Fibroblast of mammary gland (primary cell): Measurements from ENCODE around the gene SLC22A7.
A peak's percentile ranks its signal among the peaks of the same experiment; 100 is the strongest.

ENCODE experiments used
- DNase-seq: peaks from one replicate; pipeline ENCODE4 v3.0.0-alpha.2; 2010; ENCODE audit warnings: low read depth
- H3K4me3 ChIP-seq: 2 replicates; pipeline ENCODE4 v1.5.1; 2011; ENCODE audit warnings: low read depth, mild to moderate bottlenecking, low read length, moderate library complexity; ENCODE audit not compliant: control insufficient read depth
- TF ChIP-seq, protein P1 (sequence below): conservative IDR thresholded peaks from 2 replicates; pipeline ENCODE4 v1.5.1; 2011; ENCODE audit warnings: low read depth, low read length, inconsistent platforms; ENCODE audit not compliant: control insufficient read depth, insufficient read depth

The SLC22A7 gene

DNA sequence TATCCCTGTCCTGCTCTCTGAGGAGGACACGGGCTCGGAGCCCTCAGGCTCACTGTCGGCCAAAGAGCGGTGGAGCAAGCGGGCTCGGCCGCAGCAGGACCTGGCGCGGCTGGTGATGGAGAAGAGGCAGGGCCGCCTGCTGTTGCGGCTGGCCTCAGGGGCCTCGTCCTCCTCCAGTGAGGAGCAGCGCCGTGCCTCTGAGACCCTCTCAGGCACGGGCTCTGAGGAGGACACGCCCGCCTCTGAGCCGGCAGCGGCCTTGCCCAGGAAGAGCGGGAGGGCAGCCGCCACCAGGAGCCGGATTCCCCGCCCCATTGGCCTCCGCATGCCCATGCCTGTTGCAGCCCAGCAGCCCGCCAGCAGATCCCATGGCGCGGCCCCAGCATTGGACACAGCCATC is 14.2 kb upstream of the SLC22A7 start:
- no peak overlapping the region for H3K4me3 ChIP-seq
- DNase-seq = no peak
- TF ChIP-seq, protein P1, sequence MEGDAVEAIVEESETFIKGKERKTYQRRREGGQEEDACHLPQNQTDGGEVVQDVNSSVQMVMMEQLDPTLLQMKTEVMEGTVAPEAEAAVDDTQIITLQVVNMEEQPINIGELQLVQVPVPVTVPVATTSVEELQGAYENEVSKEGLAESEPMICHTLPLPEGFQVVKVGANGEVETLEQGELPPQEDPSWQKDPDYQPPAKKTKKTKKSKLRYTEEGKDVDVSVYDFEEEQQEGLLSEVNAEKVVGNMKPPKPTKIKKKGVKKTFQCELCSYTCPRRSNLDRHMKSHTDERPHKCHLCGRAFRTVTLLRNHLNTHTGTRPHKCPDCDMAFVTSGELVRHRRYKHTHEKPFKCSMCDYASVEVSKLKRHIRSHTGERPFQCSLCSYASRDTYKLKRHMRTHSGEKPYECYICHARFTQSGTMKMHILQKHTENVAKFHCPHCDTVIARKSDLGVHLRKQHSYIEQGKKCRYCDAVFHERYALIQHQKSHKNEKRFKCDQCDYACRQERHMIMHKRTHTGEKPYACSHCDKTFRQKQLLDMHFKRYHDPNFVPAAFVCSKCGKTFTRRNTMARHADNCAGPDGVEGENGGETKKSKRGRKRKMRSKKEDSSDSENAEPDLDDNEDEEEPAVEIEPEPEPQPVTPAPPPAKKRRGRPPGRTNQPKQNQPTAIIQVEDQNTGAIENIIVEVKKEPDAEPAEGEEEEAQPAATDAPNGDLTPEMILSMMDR = no peak

DNA sequence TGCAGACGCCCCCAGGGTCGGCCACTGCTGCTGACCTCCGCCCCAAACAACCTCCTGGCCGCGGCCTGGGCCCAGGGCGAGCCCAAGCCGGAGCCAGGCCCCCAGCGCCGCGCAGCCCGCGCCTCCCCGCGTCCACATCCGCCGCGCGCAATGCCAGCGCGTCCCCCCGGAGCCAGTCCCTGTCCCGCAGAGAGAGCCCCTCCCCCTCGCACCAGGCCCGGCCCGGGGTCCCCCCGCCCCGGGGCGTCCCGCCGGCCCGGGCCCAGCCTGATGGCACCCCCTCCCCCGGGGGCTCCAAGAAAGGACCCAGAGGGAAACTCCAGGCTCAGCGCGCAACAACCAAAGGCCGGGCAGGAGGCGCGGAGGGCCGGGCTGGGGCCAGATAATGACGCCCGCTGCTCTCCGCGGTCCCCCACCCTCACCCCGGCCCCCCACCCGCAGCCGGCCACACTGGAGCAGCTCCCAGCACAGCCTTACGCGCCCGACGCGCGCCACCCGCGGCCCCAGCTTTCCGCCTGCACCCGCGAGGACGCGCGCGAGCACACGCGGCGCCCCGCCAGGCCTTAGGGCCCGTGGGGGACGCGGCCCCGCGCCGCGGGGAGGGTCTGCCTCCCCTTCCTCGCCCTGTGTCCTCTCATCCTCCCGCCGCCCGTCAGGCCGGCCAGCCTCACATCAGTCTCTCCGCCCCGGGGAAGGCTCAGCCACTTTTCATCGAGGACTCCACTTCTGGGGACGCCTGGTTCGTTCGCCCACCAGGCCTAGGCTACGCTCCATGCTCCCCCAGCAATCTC is 12.9 kb upstream of the SLC22A7 start:
- TF ChIP-seq, protein P1 = no peak
- no peak overlapping the region for H3K4me3 ChIP-seq

DNA sequence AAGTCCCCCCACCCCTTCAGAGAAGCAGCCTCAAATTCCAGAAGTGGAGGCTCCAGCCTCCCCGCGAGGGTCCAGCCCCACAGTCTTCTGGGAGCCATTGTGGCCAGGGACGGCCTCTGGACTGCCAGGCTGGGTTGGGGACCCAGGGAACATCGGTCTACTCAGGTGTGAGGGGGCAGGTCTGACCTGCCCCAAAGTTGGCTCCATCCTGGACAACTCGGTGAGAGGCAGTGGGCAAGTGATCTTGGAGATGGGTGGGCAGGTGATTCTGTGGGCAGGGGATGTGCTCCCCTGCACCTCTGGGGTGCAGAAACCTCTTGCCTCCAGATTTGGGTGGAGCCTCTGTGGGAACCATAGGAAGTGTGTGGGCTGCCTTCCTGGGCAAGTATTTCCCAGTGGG is 12.2 kb upstream of the SLC22A7 start:
- no peak overlapping the region for H3K4me3 ChIP-seq
- no peak for DNase-seq
- TF ChIP-seq, protein P1 = no peak

More for the DNA sequence above, 12.9 kb upstream of the SLC22A7 start:
- DNase-seq = no peak

DNA sequence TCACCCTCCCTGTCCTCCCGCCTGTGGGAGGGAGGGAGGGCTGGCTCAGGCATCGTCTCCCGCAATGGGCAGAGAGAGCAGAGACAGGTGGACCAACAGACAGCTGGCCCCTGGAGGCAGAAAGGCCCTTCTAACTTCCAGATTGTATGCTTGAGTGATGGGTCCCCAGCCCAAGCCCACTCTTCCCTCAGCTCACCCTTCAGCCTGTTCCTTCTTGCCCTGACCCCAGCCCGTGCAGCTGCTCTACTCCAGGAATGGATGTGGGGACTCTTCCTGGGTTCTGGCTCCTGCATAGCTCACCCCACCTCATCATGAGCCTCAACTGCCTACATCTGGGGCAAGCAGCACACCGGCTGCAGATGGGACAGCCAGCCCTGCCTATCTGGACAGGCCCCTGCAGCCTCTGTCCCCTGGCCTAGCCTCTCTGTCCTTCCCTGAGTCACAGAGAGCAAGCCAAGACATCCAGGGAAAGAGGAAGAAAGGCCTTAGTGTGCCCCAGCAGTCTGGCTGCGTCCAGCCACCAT is 11.5 kb upstream of the SLC22A7 start:
- TF ChIP-seq, protein P1 = no peak
- no peak for DNase-seq
- H3K4me3 ChIP-seq = no peak overlapping the region

DNA sequence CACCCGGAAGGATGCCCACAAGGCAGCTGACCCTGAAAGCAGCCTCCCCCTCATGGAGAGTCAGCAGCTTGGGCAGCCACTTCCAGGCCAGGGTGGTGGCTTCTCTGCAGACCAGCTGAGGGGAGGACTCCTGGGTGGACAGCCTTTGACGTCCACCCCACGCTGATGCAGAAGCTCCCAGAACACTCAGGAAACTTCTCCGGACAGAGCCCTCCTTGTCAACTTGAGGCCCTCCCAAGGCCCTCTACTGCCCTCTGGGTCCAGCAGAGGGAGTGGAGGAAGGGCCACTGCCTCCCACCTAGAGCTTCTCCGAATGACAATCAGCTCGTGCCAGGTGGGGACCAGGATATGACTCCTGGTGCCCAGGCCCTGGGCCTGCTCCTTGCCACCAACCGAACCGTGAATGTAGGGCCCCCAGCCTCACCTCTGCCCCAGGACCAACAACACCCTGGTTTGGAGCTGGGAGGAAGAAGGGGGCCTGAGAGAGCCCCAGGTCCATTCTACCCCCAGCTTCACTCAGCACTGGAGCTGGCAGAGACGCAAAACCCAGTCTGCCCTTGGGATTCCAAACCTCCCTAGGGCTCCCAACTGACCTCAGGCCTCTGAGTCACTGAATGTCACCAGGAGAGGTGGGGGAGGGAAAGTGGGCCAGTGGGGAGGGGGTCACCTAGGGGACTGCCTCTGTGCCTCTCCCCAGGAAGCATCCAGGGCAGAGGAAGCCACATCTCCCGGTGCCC is 10.9 kb upstream of the SLC22A7 start:
- no peak for DNase-seq
- no peak overlapping the region for H3K4me3 ChIP-seq
- TF ChIP-seq, protein P1 = peak; percentile 6

DNA sequence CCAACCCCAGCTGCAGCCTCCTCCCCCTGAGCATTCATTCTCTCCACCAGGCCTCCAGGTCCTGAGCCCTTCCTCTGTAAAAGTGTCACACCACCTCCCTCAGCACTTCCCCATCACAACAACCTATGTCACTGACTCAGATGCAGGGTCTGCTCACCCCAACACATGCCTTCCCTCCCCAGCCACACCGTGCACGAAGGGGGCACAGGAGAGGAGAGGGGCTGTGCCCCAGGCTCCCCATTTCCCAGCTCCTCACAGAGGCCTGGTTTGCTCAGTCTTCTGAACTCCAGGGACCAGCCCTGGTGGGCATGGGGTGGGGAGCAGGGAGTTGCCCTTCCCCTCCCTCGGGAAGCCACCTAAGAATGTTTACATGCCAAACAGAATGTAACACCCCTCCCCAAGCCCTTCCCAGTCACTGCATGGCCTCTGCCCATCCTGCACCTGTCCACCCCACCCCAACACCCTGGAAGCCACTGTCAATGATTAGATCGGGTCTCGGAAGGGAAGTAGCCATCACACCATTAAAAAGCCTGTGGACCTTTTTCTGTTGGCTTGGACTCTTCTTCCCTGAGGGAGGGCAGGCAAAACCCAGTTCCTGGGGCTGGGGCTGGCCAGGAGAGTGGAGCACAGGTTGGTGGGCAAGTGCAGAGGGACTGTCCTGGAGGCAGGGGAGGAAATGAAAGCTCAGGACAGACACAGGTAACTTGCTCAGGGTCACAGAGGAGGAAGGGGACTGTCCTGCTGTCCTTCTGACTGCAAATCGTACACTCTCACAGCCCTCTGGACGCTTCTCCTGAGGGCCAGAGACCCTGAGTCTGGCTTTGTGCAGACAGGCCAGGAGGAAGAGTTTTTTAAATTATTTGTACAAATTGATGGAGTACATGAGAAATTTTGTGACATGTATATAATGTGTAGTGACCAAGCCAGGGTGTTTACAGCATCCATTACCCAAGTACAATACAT is 10.1 kb upstream of the SLC22A7 start:
- H3K4me3 ChIP-seq = no peak overlapping the region
- DNase-seq = no peak
- TF ChIP-seq, protein P1 = no peak
